Activated CD8-positive, alpha-beta memory T cell treated with anti-CD3 and anti-CD28 coated beads, Interleukin-2, amount 10 ng/mL, durations not matched to agents 7 days and 5 days (primary cell): ENCODE measurements around the gene RBBP8. TPM values are rescaled to one million over a fixed set of nuclear protein-coding genes. Genes with fewer than 3 reads are reported as not detected.

Experiments used
- ATAC-seq: fragments of 150-1000 bp; cut with Tn5 transposase; one replicate; pipeline ENCODE4 v1.10.0; 2021; ENCODE audit warnings: moderate library complexity
- CTCF ChIA-PET: fragments of 350-600 bp; sonication (Branson Sonifier 250); formaldehyde crosslinking; loops from one replicate; lab custom pipeline; 2021; ENCODE audit warnings: antibody characterized with exemption; lab: Charles Lee
- DNase-seq: peaks from one replicate; pipeline ENCODE4 v3.0.0-alpha.2; 2020
- H3K27ac Mint-ChIP-seq: one replicate; pipeline ENCODE4 v1.8.0; 2021; ENCODE audit warnings: mild to moderate bottlenecking, mixed read lengths
- H3K27me3 Mint-ChIP-seq: one replicate; pipeline ENCODE4 v1.8.0; 2021; ENCODE audit warnings: mixed read lengths
- H3K36me3 Mint-ChIP-seq: one replicate; pipeline ENCODE4 v1.8.0; 2021; ENCODE audit warnings: mild to moderate bottlenecking, mixed read lengths
- H3K4me1 Mint-ChIP-seq: one replicate; pipeline ENCODE4 v1.8.0; 2021; ENCODE audit warnings: mixed read lengths
- H3K4me3 Mint-ChIP-seq: one replicate; pipeline ENCODE4 v1.8.0; 2021; ENCODE audit warnings: mild to moderate bottlenecking, moderate library complexity, mixed read lengths
- H3K9me3 Mint-ChIP-seq: one replicate; pipeline ENCODE4 v1.8.0; 2022; ENCODE audit warnings: low read depth, mixed read lengths
- total RNA-seq, 2 experiments: library from RNA; stranded (reverse); gene quantifications; one replicate each; pipeline ENCODE4 v1.2.3, GENCODE V29; 2021

Gene RBBP8
- total RNA-seq, 2 experiments from 2014 or later, result 74.2 to 82.5 TPM

DNA sequence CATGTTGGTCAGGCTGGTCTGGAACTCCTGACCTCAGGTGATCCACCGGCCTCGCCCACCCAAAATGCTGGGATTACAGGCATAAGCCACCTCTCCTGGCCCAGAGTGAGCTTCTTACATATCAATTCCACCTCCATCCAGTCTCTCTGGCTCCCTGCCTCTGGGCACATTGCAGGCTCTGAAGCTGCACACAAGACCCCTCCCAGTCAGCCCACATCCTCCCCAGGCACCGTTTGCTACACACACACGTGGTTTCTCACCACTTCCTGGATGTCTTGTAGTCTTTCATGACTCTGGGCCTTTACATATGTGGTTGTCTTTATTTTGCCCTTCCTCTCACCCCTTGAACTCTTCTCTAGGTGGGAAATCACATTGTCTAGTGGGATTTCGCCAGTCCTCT is 138.2 kb downstream of the RBBP8 start:
- Mint-ChIP-seq H3K9me3 (peaks cover 2% of the 10 kb centered on the region), H3K4me1 (peaks cover 65% of the 10 kb centered on the region), H3K27me3 (no peaks in the 10 kb centered on the region), H3K36me3 (peaks cover 20% of the 10 kb centered on the region), H3K4me3 (peak overlapping the region; percentile 49), H3K27ac (peak overlapping the region; percentile 91)
- DNase-seq, result peak; percentile 97
- peak; percentile 98 for ATAC-seq
- CTCF ChIA-PET, result interaction anchor here (0.8 to 1.2 kb wide), 3 partner anchors 40 to 340 kb away, joined by 3 to 4 read pairs (median 4); no protein-coding TSS in a partner anchor

DNA sequence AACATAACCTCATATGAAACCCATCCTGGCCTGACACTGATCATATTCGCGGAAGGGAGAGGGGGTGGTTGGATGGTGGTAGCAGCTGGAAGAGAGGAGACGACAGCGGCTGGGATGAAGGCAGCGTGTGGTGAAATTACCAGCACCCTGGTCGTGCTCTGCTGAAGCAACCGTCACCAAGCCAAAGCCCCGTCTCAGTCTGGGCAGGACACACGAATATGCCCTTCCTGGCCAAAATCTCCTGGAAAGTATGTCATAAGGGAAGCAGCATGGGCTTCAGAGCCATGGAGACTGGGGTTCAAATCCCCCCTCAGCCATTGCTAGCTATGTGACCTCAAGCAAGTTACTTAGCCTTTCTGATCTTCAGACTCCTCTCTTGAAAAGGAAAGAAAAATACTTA is 139.0 kb downstream of the RBBP8 start:
- Mint-ChIP-seq H3K9me3 (peaks cover 2% of the 10 kb centered on the region), H3K4me1 (peaks cover 66% of the 10 kb centered on the region), H3K27ac (peak overlapping the region; percentile 91), H3K27me3 (no peaks in the 10 kb centered on the region), H3K36me3 (peaks cover 18% of the 10 kb centered on the region), H3K4me3 (no peak overlapping the region)
- DNase-seq (no peak), ATAC-seq (no peak)
- CTCF ChIA-PET, result interaction anchor here (1.2 kb wide), 2 partner anchors 59 to 340 kb away, joined by 3 to 4 read pairs; no protein-coding TSS in a partner anchor

DNA sequence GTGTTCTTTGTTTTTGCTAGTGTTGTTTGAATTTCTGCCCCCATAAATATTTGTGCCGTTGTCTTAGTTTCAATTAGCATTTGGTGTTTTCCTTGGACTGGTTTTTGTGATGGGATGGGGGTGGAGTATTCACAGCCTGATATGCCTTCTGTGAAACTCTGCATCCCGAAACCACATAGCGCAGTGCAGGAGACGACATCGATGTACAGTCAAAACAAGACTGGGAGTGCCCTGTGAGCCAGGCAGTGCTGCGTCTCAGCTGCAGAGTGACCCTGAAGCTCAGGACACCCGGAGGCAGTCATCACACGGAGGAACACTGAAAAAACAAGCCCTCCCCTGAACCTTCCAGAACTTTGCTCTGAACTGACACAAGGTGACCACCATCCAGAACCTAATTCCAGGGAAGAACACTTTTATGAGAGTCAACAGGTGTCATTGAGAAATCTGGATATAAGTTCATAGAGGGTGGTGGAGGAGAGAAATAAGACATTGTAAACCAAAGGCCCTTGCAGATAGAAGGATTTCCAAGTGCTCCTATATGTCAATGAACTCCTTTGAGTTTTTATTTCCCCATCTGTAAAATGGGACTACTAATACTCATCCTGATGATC is 141.0 kb downstream of the RBBP8 start:
- CTCF ChIA-PET, result interaction anchor here (1.4 kb wide), 1 partner anchor 15 kb away, joined by 3 read pairs; no protein-coding TSS in a partner anchor
- DNase-seq, result no peak
- H3K4me1 Mint-ChIP-seq, result peaks cover 61% of the 10 kb centered on the region
- H3K4me3 Mint-ChIP-seq, result no peak overlapping the region
- H3K36me3 Mint-ChIP-seq, result peaks cover 11% of the 10 kb centered on the region
- no peaks in the 10 kb centered on the region for H3K27me3 Mint-ChIP-seq
- no peaks in the 10 kb centered on the region for H3K9me3 Mint-ChIP-seq
- ATAC-seq, result no peak
- H3K27ac Mint-ChIP-seq, result no peak overlapping the region

Other genes starting within 250 kb of the RBBP8 start
- 1 to 10 TPM; 2.1 to 8.6 TPM for gene CABLES1, start 202.2 kb downstream of the RBBP8 start, total RNA-seq